Adrenal gland (tissue), 5 donors: ENCODE data around the gene EHD3.

ENCODE experiments used
- POLR2A ChIP-seq, 2 donors: fragments of 450-650 bp; IDR thresholded peaks; one replicate each; pipeline ENCODE4 v1.6.1; 2017; ENCODE audit warnings: antibody characterized with exemption in 2 of 2, mild to moderate bottlenecking in 2 of 2, moderate library complexity in 1 of 2
- TF ChIP-seq, protein P1 (sequence below), 6 experiments: fragments of 450-650 bp in 4 of 6; fragments of 200-600 bp in 2 of 6; sonication (generic) in 1 of 6; IDR thresholded peaks; 1 replicate in 5 of 6; 2 replicates in 1 of 6; pipeline versions ENCODE4 v1.5.1 to v1.8.0; 2016 to 2021; ENCODE audit warnings: antibody characterized with exemption in 6 of 6, mild to moderate bottlenecking in 2 of 6, moderate library complexity in 1 of 6
- donor health status: DM: no; HTN: no; CAD: no.

DNA sequence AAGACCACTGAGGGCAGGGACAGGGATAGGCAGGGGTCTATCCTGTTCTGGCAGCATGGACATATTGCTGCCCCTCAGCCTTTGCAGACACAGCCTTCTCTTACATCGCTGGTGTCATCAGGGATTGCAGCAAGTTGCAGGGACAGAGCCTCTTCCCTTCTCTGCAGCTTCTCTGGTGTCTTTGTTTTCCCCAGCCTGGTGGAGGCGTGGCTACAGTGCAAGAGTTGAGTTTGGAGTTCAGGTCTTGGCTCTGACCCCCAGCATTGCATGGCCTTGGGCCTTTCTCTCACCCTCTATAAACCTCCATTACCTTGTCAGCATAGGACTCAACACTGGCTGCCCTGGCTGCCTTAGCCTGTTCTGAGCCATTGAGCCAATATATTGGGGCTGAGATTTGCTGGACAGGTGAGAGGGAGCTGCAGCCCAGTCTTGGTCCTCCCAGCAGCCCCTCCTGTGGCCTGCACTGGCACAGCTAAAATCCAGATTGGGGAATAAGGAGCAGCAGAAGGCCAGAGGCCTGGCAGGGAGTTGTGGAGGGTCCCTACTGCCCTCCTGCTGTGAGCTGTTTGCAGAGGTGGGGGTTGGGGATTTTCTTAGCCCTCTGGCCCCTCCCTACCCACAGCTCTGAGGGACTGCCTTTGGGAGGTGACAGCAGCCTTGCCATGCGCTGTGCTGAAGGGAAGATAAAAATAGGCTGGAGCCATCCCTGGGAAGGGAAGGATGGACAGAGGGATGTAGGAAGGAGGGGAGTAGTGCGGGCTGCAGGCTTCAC, 22.8 kb downstream of the EHD3 start:
- TF ChIP-seq, protein P1, sequence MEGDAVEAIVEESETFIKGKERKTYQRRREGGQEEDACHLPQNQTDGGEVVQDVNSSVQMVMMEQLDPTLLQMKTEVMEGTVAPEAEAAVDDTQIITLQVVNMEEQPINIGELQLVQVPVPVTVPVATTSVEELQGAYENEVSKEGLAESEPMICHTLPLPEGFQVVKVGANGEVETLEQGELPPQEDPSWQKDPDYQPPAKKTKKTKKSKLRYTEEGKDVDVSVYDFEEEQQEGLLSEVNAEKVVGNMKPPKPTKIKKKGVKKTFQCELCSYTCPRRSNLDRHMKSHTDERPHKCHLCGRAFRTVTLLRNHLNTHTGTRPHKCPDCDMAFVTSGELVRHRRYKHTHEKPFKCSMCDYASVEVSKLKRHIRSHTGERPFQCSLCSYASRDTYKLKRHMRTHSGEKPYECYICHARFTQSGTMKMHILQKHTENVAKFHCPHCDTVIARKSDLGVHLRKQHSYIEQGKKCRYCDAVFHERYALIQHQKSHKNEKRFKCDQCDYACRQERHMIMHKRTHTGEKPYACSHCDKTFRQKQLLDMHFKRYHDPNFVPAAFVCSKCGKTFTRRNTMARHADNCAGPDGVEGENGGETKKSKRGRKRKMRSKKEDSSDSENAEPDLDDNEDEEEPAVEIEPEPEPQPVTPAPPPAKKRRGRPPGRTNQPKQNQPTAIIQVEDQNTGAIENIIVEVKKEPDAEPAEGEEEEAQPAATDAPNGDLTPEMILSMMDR (IDR thresholded peaks at IDR 0.05) = no peak
- TF ChIP-seq POLR2A (IDR thresholded peaks at IDR 0.05) = no peak
